Sigmoid colon (tissue), 4 donors: ENCODE results near the gene JAG1.

Experiments
- CTCF ChIP-seq, 4 experiments: fragments of 450-650 bp in 3 of 4; fragments of 200-600 bp in 1 of 4; IDR thresholded peaks; one replicate each; pipeline ENCODE4 v1.5.1; 2016 to 2019; ENCODE audit warnings: antibody characterized with exemption in 4 of 4, mild to moderate bottlenecking in 3 of 4, moderate library complexity in 2 of 4
- EP300 ChIP-seq, 4 donors: sonication (generic); formaldehyde crosslinking; IDR thresholded peaks; one replicate each; pipeline ENCODE4 v1.6.1; 2017; ENCODE audit warnings: antibody characterized with exemption in 4 of 4

GRCh38 chr20:10639737-10640556 lies 33.9 kb downstream of the JAG1 start:
- TF ChIP-seq CTCF (IDR thresholded peaks at IDR 0.05), result no peak
- no peak for TF ChIP-seq EP300 (IDR thresholded peaks at IDR 0.05)
